OCI-LY7 (cell line): Measurements from ENCODE around the gene FLNC. TPM values are rescaled to one million over a fixed set of nuclear protein-coding genes. Genes with fewer than 3 reads are reported as not detected.

ENCODE experiments used
- BruUV-seq: library from RNA; stranded (reverse); fragments of 400-500 nt; replicated peaks from 2 replicates; lab custom pipeline; 2021; lab: Mats Ljungman, UMichigan
- CTCF ChIA-PET: fragments of 300-600 bp; sonication (Branson Sonifier 250); formaldehyde crosslinking; loops from one replicate; lab custom pipeline; 2022; ENCODE audit warnings: antibody characterized with exemption; ENCODE audit not compliant: unreplicated experiment; lab: Charles Lee
- POLR2A ChIA-PET: fragments of 300-600 bp; sonication (Branson Sonifier 250); formaldehyde crosslinking; loops from one replicate; lab custom pipeline; 2022; ENCODE audit warnings: antibody characterized with exemption; lab: Charles Lee
- DNase-seq: peaks from one replicate; pipeline ENCODE4 v3.0.0-alpha.2; 2015; ENCODE audit warnings: low spot score
- H2AFZ ChIP-seq: fragments of 200-600 bp; sonication (generic), shearing (Covaris generic); 2 replicates; pipeline ENCODE4 v1.6.1; 2014; ENCODE audit warnings: mild to moderate bottlenecking, antibody characterized with exemption, low read length, moderate library complexity
- H3K27ac ChIP-seq: fragments of 200-600 bp; sonication (generic); 2 replicates; pipeline ENCODE4 v1.5.1; 2014; ENCODE audit warnings: mixed run types, low read depth, mild to moderate bottlenecking, moderate library complexity, low read length, inconsistent platforms; ENCODE audit not compliant: poor library complexity, severe bottlenecking
- H3K36me3 ChIP-seq: fragments of 200-600 bp; sonication (generic); 2 replicates; pipeline ENCODE4 v1.6.1; 2014; ENCODE audit warnings: mild to moderate bottlenecking, antibody characterized with exemption, low read length, moderate library complexity, mixed read lengths; ENCODE audit not compliant: insufficient read depth
- H3K4me1 ChIP-seq: fragments of 200-600 bp; sonication (generic); 2 replicates; pipeline ENCODE4 v1.5.1; 2014; ENCODE audit warnings: mild to moderate bottlenecking, low read length; ENCODE audit not compliant: insufficient read depth, poor library complexity, severe bottlenecking
- H3K4me2 ChIP-seq: fragments of 200-600 bp; sonication (generic); 2 replicates; pipeline ENCODE4 v1.6.1; 2014; ENCODE audit warnings: mild to moderate bottlenecking, low read length
- H3K4me3 ChIP-seq: fragments of 200-600 bp; sonication (generic); 2 replicates; pipeline ENCODE4 v1.5.1; 2014; ENCODE audit warnings: mild to moderate bottlenecking, low read depth, low read length; ENCODE audit not compliant: poor library complexity, severe bottlenecking
- H3K79me2 ChIP-seq: fragments of 200-600 bp; sonication (generic); 2 replicates; pipeline ENCODE4 v1.6.1; 2016; ENCODE audit warnings: low read depth, mild to moderate bottlenecking, low read length, moderate library complexity, mixed read lengths; ENCODE audit not compliant: insufficient read depth
- H3K9me2 ChIP-seq: fragments of 200-600 bp; sonication (generic); 2 replicates; pipeline ENCODE4 v1.6.1; 2016; ENCODE audit warnings: mild to moderate bottlenecking, low read length, mixed read lengths; ENCODE audit not compliant: insufficient read depth
- H3K9me3 ChIP-seq: fragments of 200-600 bp; sonication (generic); 2 replicates; pipeline ENCODE4 v1.6.1; 2014; ENCODE audit warnings: mild to moderate bottlenecking, mixed run types, low read length, mixed read lengths
- H4K20me1 ChIP-seq: fragments of 200-600 bp; sonication (generic); 2 replicates; pipeline ENCODE4 v1.6.1; 2014; ENCODE audit warnings: mild to moderate bottlenecking, antibody characterized with exemption, low read length, moderate library complexity, mixed read lengths; ENCODE audit not compliant: insufficient read depth
- CTCF ChIP-seq: fragments of 200-600 bp; sonication (generic); conservative IDR thresholded peaks from 2 replicates; pipeline ENCODE4 v1.5.1; 2014; ENCODE audit warnings: mild to moderate bottlenecking, antibody characterized with exemption, low read length, moderate library complexity, mixed read lengths
- EZH2phosphoT487 ChIP-seq: fragments of 200-600 bp; sonication (generic); IDR thresholded peaks from 2 replicates; pipeline ENCODE4 v1.6.1; 2018; ENCODE audit warnings: low read depth, borderline replicate concordance, mild to moderate bottlenecking, mixed run types, antibody characterized with exemption, low read length, moderate library complexity, mixed read lengths
- intact Hi-C: fragments of 100-400 bp; cut with micrococcal nuclease; formaldehyde crosslinking; loops from one replicate; pipeline ENCODE4 v1.10.0; 2022; ENCODE audit not compliant: unreplicated experiment
- total RNA-seq, 2 experiments: library from RNA; depleted of rRNA in 1 of 2; stranded (reverse); fragments of >200 nt in 1 of 2; shearing (Covaris generic) in 1 of 2; gene quantifications; 2 replicates each; pipeline ENCODE4 v1.2.3, GENCODE V29; 2014 to 2022

Gene FLNC
- total RNA-seq, 2 experiments from 2014 or later, result 0.03 to 0.06 TPM

GRCh38 chr7:128848289-128849155 lies 18.3 kb downstream of the FLNC start:
- H3K4me2 ChIP-seq, result no peak overlapping the region
- TF ChIP-seq EZH2phosphoT487 (no peak), CTCF (no peak)
- CTCF ChIA-PET, result interaction anchor here (0.8 kb wide), 1 partner anchor 35 kb away, joined by 4 read pairs; no protein-coding TSS in a partner anchor
- intact Hi-C loops, result no loop called here
- no peaks in the 10 kb centered on the region for H3K9me2 ChIP-seq
- DNase-seq, result no peak
- POLR2A ChIA-PET, result no interaction called here
- no TSS peak for BruUV-seq
- H4K20me1 ChIP-seq, result no peaks in the 10 kb centered on the region
- H3K9me3 ChIP-seq, result no peaks in the 10 kb centered on the region
- no peaks in the 10 kb centered on the region for H3K79me2 ChIP-seq
- no peak overlapping the region for H3K27ac ChIP-seq
- no peaks in the 10 kb centered on the region for H3K4me1 ChIP-seq
- H3K4me3 ChIP-seq, result no peak overlapping the region
- no peak overlapping the region for H2AFZ ChIP-seq
- H3K36me3 ChIP-seq, result no peaks in the 10 kb centered on the region

- Histone ChIP-seq H3K79me2 (no peaks in the 10 kb centered on the region), H3K27ac (no peak overlapping the region), H3K4me3 (no peak overlapping the region), H3K36me3 (no peaks in the 10 kb centered on the region), H3K9me3 (no peaks in the 10 kb centered on the region), H3K4me1 (no peaks in the 10 kb centered on the region), H4K20me1 (no peaks in the 10 kb centered on the region), H2AFZ (no peak overlapping the region), H3K4me2 (no peak overlapping the region), H3K9me2 (no peaks in the 10 kb centered on the region)
- TF ChIP-seq EZH2phosphoT487 (no peak), CTCF (no peak)
- CTCF ChIA-PET, result no interaction called here
- BruUV-seq, result no TSS peak
- DNase-seq, result no peak
- intact Hi-C loops, result no loop called here
- POLR2A ChIA-PET, result no interaction called here
These were observed 18.9 kb downstream of the FLNC start for GRCh38 chr7:128849156-128849515.
